ENCODE measurements around the gene PCIF1. TPM values are rescaled to one million over a fixed set of nuclear protein-coding genes. Genes with fewer than 3 reads are reported as not detected.
"Not testable (repeated sequence)": the region's sequence is repeated elsewhere in the genome, so short reads cannot be mapped to it uniquely, and the experiment has no call there.

PCIF1 gene
- total RNA-seq (2014; rRNA removed; shearing (Covaris generic)) = 2.7 and 3.6 TPM in 2 replicates

GRCh38 chr20:45934586-45935415 is at the start of gene PCIF1:
Gene PCIF1, plus strand, starts transcription at chr20:45934683. Its CDS starts 4,317 bp downstream, at chr20:45939000.
- peak; percentile 97 for DNase-seq (ENCODE audit: low read depth)

GRCh38 chr20:45886590-45887345 is 47.7 kb upstream of the PCIF1 start:
- no peak for DNase-seq (ENCODE audit: low read depth)

DNA sequence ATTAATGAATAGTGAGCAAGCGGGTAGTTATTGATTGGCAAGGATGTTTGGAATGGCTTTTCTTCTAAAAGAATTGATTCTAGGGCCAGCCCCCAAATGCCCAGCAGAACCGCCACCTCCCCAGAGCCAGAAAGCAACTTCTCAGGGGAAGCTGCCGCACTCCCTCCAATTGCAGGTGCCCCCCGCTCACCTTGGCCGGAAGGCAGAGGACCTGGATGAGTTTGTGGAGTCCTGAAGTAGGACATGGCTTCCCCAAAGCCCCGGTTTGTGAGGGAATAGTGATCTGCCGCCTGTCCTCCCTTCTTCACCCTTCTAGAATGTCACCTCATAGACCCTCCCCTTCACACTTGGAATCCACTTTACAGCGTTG is 47.2 kb upstream of the PCIF1 start, which contains the start of gene SPATA25:
Gene SPATA25 (minus strand): TSS at position 277 of the 370 bp plus-strand sequence. CDS start 32 bp downstream, at position 245.
- no peak for DNase-seq (ENCODE audit: low read depth)

DNA sequence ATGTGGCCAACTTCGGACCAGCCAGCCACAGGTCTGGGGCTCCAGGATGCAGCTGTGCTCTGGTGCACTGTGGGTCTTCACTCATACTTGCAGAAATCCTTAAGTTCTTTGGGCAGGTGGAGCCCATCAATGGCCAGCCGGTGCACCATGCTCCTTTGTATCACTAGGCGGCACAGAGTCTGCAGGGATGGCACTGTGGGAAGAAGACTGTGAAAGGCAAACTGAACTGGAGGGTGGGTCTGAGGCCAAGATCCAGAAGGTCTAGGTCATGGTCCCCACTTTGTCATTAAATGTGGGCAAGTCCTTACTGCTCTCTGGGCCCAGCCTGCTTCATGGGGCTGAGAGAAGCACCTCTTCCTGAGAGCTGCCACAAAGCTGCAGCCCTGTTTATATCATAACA is 45.8 kb upstream of the PCIF1 start:
- DNase-seq (ENCODE audit: low read depth) = no peak

DNA sequence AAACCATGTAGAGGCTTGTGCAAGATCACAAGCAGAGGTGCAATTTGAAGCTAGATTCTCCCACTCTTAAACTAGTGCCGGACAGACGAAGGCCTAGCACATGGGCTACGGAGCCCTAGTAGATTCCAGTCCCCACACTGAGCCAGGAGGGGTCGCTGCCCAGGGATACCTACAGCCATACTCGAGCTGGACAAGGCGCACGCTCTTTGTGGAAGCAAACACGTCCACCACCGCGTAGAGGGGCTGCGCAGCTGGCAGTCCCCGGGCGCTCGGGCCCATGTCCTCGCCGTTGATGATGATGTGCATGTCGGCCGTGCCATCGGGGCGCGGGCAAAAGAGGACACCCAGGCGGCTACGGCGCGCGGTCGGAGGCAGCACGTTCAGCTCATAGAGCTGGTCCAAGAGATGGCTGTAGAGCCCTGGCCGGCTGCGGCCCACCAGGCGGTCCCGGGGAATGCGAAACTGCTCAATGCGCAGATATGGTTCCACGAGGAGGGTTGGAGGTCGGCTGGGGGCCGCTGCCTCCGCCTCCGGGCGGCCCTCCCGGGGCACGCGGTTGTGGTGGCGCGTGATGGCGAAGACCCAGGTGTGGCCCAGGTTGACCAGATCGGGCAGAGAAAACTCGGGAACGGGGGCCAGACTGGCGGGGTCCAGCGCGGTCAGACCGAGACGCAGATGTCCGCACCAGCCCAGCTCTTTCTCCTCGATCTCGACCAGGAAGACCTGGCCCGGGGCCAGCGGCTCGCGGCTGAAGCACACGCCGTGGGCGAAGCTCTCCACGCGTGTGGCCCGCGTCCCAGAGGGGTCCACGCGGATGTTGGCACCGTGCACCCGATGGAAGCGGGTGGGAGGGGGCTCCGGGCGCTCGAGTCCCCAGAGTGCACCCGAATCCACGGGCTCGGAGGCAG is 44.2 kb upstream of the PCIF1 start:
- DNase-seq (ENCODE audit: low read depth) = peak; percentile 84

- DNase-seq (ENCODE audit: low read depth) = peak; percentile 93
Observed at GRCh38 chr20:45890985-45891983, 43.2 kb upstream of the PCIF1 start, which contains the start of the genes CTSA and NEURL2. Gene CTSA, plus strand, starts transcription at chr20:45891335. Its CDS starts 234 bp downstream, at chr20:45891569. Gene NEURL2, minus strand, starts transcription at chr20:45891208. Its CDS starts 217 bp downstream, at chr20:45890991.

GRCh38 chr20:45892049-45892825 is 42.2 kb upstream of the PCIF1 start:
- no peak for DNase-seq (ENCODE audit: low read depth)

GRCh38 chr20:45892828-45893500 is 41.5 kb upstream of the PCIF1 start:
- DNase-seq (ENCODE audit: low read depth) = no peak

DNA sequence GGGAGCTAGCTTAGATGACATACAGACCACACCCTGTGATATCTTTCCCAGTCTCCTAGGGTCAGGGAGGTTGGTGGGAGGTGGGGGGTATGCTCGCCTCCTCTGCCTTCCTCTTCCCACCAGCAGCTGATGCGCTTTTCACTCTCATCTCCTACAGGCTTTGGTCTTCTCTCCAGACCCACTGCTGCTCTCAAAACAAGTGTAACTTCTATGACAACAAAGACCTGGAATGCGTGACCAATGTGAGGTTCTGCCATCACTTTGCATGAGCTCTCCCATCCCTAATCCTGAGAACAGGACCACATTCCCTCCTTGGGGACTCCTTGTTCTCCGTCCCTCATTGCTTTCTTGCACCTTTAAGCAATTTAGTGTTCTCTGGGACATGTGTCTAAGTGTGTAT is 40.7 kb upstream of the PCIF1 start:
- DNase-seq (ENCODE audit: low read depth) = no peak

DNA sequence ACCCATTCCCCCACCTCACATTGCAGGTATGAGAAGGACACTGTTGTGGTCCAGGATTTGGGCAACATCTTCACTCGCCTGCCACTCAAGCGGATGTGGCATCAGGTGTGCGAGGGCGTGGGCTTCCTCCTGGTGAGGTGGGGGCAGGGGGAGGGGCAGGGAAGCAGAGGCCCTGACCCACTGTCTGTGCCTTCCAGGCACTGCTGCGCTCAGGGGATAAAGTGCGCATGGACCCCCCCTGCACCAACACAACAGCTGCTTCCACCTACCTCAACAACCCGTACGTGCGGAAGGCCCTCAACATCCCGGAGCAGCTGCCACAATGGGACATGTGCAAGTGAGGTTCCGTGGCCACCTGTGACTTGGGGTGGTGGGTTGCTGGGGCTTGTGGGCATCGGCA is 39.7 kb upstream of the PCIF1 start:
- no peak for DNase-seq (ENCODE audit: low read depth)

DNA sequence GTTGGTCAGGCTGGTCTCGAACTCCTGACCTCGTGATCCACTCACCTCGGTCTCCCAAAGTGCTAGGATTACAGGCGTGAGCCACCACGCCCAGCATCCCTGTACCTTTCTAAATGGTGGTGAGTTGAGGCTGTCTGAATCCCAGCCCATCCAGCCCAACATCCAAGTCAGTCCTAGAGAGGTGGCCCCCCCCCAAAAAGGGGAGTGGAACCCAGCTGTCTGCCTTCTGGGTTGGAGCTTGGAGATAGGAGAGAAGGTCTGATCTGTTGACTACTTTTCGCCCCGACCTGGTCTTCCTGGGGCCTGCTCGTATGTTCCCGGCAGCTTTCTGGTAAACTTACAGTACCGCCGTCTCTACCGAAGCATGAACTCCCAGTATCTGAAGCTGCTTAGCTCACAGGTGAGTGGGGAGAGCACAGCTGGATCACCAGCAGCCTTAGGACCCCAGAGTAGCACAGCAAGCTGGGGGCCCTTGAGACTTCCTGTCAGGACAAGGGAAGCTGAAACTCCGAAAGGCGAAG is 37.8 kb upstream of the PCIF1 start:
- no peak for DNase-seq (ENCODE audit: low read depth)

DNA sequence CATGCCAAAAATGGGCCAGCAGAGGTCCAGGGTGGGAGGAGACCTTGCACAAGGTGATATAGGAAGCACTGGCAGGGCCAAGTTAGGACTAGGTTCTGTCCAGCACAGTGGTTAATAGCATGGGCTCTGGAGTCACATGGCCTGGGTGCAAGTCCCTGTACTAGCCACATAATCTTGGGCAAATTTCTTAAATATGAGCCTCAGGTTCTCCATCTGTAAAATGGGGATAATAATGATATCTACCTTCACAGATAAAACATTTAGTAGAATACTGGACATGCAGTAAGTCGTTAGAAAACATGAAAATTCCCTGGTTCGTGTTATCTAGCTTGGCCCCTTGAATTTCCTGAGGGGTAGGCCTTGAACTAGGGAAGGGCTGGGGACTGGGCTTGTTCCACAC is 37.2 kb upstream of the PCIF1 start:
- no peak for DNase-seq (ENCODE audit: low read depth)

GRCh38 chr20:45897692-45898091 is 36.8 kb upstream of the PCIF1 start:
- DNase-seq (ENCODE audit: low read depth) = no peak

GRCh38 chr20:45898285-45898684 is 36.2 kb upstream of the PCIF1 start:
- DNase-seq (ENCODE audit: low read depth) = no peak

DNA sequence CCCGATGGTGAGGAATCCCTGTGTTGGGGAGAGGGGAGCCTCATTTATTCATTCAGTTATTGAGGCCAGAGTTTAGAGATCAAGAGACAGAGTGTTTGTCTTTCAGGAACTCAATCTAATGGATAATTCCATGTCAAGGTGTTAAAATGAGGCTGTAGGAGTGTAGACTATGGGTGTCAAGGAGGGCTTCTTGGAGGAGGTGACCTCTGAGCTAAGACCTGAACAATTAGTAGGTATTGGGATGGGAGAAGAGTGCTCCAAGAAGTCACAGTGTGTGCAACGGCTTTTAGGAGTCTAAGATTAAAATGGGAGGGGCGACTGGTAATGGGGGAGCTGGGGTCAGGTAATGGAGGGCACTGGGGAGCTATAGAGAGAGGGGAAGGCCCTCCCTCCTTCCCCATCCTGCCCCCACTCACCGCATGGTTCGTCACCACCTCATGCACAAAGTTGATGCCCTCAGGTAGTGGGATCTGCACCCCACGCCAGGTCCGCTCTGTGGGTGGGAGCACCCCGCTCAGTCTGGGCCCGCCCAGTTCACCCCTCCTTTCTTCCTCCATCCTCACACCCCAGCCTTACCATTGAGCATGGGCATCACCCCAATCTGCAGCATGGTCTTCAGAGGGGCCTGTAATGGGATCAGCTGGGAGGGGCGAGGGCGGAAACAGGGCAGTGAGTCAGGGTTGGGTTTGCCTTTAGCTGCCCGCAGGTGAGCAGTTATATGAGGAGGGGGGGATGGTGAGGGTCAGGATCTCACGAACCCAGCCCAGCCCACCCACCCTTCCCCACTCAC is 35.2 kb upstream of the PCIF1 start:
- DNase-seq (ENCODE audit: low read depth) = no peak

DNA sequence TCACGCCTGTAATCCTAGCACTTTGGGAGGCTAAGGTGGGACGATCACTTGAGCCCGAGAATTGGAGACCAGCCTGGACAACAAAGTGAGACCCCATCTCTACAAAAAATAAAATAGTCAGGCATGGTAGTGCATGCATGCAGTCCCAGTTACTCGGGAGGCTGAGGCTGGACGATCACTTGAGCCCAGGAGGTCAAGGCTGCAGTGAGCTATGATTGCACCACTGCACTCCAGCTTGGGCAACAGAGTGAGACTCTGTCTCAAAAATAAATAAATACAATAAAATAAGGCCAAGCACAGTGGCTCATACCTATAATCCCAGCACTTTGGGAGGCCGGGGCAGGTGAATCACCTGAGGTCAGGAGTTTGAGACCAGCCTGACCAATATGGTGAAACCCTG is 33.2 kb upstream of the PCIF1 start:
- DNase-seq (ENCODE audit: low read depth) = not testable (repeated sequence)

DNA sequence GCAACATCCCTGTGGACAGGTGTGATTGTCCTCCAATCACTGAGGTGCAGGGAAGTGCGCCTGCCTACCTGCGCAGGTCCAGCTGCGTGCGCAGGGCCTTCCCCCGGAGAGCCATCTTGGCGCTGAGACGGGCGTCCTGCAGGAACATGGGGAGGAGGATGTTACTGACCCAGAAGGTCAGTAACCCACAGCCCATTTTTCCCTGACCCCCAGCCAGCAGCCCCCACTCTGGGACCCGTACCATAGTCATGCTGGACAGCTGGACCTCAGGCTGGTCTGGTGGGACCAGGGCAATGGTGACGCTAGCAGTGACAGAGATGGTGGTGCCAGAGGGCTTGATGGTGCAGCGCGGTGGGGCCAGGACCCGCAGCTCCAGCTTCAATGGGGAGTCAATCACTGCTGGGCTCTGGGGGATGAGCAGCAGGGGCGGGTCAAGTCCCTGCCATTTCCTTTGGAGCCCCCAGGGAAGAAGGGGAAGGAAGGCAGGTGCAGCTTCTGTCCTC is 32.2 kb upstream of the PCIF1 start:
- no peak for DNase-seq (ENCODE audit: low read depth)
